ENCODE measurements around the gene PMM2.

Gene PMM2

GRCh38 chr16:8853150-8853549 is 55.5 kb downstream of the PMM2 start:
- no peak for FAIRE-seq

- no peak for FAIRE-seq
These were observed 56.0 kb downstream of the PMM2 start for GRCh38 chr16:8853611-8854010.

- FAIRE-seq: no peak
These were observed 56.8 kb downstream of the PMM2 start for GRCh38 chr16:8854298-8854948.

DNA sequence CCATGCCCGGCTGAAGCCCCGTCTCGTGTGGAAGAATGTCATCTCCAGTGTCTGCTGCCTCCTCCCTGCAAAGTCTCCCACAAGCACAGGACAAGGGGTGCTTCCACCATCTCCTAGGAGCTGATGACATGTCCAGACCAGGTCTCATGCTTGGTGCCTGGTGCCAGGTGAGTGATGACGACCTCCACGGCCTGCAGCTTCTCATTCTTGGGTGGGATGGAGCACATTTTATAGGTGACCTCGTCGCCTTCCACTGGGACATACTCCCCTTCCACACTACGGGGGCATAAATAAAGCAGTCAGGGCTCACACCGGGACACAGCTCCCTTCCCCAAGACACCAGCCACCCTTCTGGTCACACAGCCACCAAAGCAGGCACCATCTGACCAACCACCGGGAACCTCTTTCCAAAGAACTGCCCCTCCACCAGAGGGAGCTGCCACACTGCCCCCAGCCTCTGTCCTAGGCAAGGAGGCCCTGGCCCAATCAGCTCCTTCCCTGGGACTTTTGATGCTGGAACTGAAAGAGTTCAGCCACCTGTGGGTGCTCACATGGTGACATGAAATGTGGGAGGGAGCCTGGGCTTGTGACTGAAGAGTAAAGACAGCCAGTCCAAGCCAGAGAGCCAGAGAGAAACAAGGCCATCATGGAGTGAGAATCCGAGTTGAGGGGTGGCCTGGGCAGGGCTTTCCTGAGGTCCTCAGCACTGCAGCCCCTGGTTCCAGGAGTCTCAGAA is 57.6 kb downstream of the PMM2 start:
- FAIRE-seq: no peak

- no peak for FAIRE-seq
These were observed 58.3 kb downstream of the PMM2 start for GRCh38 chr16:8855972-8856371.

DNA sequence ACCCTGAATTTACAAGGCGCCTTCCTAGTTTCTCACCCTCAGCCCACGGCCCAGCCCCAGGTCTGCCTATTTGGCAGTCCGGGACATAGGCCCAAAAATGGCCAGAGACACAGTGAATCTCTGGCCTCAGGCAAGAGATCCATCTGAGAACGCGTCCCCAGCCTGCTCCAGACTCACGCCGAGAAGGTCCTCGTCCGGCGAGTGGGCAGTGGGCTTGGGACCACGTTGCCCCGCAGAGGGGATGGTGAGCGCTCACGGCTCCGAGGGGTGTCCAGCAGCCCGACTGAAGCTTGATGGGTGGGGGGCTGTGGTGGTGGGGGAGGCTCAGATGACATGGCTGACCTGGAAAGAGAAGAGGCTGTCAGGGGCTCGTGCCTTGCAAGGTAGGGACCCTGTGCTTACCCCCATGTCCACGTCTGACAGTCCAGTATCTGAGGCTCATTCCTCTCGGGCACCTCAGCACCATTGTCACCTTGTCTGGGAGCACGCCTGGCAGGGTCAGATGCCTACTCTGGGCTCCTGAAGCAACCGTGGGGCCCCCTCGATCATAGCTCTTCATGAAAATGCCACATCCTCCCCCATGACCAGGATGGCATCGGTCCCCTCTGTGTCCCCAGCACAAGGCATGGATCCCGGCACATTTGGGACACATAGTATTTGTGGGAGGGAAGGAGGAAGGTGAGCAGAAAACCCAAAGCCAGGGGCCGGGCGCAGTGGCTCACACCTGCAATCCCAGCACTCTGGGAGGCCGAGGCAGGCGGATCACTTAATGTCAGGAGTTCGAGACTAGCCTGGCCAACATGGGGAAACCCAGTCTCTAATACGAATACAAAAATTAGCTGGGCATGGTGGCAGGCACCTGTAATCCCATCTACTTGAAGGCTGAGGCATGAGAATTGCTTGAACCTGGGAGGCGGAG is 61.6 kb downstream of the PMM2 start:
- no peak for FAIRE-seq

GRCh38 chr16:8859913-8860881 is 62.6 kb downstream of the PMM2 start:
- no peak for FAIRE-seq

DNA sequence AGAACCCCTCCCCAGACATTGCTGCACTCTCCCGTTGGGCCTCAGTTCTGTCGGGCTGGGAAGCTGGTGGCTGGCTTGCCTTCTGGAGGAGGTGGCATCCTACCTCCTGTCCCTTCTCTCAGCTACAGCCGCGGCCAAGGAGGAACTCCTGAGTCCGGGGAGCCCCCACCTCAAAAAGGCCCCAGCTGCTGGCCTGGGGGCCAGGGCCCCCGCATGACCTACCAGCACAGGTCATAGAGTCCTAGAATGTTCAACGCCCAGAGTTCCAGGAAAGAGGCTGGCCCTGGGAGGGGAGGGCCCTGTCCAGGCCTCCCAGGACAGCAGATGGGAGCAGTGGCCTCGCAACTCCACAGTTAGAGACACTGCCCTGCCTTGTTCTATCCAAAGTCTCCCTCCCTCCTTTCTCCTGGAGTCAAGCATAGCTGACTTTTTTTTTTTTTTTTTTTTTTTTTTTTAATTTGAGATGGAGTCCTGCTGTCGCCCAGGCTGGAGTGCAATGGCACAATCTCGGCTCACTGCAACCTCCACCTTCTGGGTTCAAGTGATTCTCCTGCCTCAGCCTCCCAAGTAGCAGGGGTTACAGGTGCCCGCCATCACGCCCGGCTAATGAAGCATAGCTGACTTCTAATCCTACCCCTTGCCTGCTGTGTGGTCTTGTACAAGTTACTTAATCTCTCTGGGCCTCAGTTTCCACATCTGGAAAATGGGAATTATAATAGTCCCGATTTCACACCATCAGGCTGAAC is 64.1 kb downstream of the PMM2 start:
- no peak for FAIRE-seq

GRCh38 chr16:8862309-8863130 is 64.9 kb downstream of the PMM2 start:
- FAIRE-seq: no peak

DNA sequence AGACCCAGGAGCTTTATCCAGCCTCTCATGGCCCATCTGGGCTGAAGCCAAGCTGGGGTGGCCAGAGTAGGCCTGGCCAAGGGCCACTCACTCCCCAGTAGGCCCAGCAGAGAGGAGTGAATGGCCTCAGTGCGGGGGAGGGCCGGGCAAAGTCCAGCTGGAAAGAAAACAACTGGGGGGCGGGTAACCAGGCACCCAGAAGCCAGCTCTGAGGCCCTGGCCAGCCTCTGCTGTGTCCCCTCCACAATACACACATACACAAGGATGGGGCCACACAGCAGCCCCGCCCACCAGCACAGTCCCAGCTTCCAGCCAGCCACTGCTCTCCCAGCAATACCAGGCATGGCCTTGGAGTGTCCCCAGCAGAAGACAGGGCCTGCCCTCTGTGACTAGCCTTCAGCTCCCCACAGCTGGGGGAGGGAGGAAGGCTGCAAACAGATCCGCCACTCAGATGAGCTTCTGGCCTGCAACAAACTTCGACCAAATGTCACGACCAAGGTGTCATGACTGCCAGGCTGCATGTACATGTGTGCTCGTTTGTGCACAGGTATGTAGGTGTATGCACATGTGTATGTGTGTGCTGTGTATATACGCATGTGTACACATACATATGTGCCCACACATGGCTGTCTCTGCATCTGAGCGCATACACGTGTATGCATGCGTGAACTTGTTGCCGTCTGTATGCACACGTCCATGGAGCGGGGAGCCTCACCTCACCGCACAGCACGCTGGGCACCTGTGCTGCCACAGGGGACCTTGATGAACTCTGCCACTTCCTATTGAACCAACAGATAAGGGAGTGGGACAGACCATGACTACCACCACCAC is 66.2 kb downstream of the PMM2 start:
- no peak for FAIRE-seq

GRCh38 chr16:8864480-8865110 is 67.0 kb downstream of the PMM2 start:
- FAIRE-seq: no peak

GRCh38 chr16:8865145-8865882 is 67.7 kb downstream of the PMM2 start:
- no peak for FAIRE-seq

- FAIRE-seq: no peak
These were observed 68.7 kb downstream of the PMM2 start for GRCh38 chr16:8866118-8866883.

DNA sequence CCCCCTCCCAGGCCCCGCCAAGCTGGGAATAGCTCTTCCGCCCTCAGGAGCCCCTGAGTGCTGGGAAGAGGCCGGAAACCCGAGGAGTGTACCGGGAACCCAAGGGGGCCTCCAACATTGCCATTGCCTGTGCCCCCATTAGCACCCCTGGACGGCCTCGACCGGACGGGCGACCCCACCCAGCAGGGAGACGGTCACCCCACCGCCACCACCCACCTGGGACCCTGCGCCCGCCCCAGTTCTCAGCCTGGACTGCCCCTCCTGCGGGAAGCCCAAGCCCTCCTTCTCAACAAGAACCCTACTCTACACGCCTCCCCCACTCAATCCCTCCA is 69.2 kb downstream of the PMM2 start:
- no peak for FAIRE-seq

DNA sequence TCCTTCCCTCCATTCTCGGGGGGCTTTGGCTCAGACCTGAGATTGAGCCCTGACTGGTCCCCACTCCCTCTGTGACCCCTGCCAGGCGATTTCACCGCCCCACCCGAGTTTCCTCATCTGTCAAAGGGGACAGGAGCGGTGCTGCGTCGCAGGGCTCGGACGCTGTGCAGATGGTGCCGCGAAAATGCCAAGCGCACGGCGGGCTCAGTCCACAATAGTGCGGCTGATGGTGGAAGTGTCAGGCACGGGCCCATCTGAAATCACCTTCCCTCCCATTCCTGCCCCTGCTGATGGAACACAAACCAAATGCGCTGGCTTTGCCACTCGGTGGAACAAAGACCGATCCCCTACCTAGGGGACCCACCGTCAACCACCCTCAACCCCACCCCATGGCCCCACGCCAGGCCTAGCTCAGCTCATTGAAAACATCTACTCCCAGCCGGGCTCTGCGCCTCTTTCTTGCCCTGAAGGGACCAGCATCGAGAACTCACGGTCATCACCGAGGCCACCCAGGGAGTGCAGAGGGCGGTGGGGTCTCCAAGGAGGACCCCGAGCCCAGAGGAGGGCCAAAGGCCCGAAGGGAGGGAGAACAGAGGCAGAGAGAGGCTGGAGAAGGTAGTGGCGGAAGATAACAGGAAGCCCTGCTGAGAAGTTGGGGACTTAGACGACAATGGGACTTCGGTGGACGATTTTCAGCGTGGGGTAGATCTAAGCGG is 69.7 kb downstream of the PMM2 start:
- no peak for FAIRE-seq

DNA sequence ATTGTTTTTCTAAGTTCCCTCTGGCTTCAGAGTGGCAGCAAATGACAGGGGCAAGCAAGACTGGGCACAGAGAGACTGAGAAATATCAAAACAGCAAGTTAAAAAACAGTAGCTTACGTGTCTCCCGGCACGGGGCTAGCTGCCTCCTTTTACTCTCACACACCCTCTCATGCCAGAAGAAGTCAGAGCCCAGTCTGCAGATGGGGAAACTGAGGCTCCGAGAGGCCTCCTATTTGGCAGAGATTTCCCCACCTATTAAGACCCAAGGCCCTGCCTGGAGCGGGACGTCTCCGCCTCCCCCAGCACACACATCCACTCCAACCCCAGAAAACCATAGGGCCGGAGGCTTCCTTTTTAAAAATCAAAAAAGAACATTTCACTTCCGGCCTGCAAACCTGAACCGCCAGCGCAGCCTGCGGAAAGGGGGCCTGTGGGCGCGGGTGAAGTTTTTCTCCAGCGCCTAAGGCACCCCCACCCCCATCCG is 70.3 kb downstream of the PMM2 start:
- no peak for FAIRE-seq
